OCI-LY7 (cell line): ENCODE data around the gene SLC37A1. TPM values are rescaled to one million over a fixed set of nuclear protein-coding genes. Genes with fewer than 3 reads are reported as not detected.
A peak's percentile ranks its signal among the peaks of the same experiment; 100 is the strongest.

Experiments used
- BruUV-seq: library from RNA; stranded (reverse); fragments of 400-500 nt; replicated peaks from 2 replicates; lab custom pipeline; 2021; lab: Mats Ljungman, UMichigan
- CTCF ChIA-PET: fragments of 300-600 bp; sonication (Branson Sonifier 250); formaldehyde crosslinking; loops from one replicate; lab custom pipeline; 2022; ENCODE audit warnings: antibody characterized with exemption; ENCODE audit not compliant: unreplicated experiment; lab: Charles Lee
- POLR2A ChIA-PET: fragments of 300-600 bp; sonication (Branson Sonifier 250); formaldehyde crosslinking; loops from one replicate; lab custom pipeline; 2022; ENCODE audit warnings: antibody characterized with exemption; lab: Charles Lee
- DNase-seq: peaks from one replicate; pipeline ENCODE4 v3.0.0-alpha.2; 2015; ENCODE audit warnings: low spot score
- H2AFZ ChIP-seq: fragments of 200-600 bp; sonication (generic), shearing (Covaris generic); 2 replicates; pipeline ENCODE4 v1.6.1; 2014; ENCODE audit warnings: mild to moderate bottlenecking, antibody characterized with exemption, low read length, moderate library complexity
- H3K27ac ChIP-seq: fragments of 200-600 bp; sonication (generic); 2 replicates; pipeline ENCODE4 v1.5.1; 2014; ENCODE audit warnings: mixed run types, low read depth, mild to moderate bottlenecking, moderate library complexity, low read length, inconsistent platforms; ENCODE audit not compliant: poor library complexity, severe bottlenecking
- H3K36me3 ChIP-seq: fragments of 200-600 bp; sonication (generic); 2 replicates; pipeline ENCODE4 v1.6.1; 2014; ENCODE audit warnings: mild to moderate bottlenecking, antibody characterized with exemption, low read length, moderate library complexity, mixed read lengths; ENCODE audit not compliant: insufficient read depth
- H3K4me1 ChIP-seq: fragments of 200-600 bp; sonication (generic); 2 replicates; pipeline ENCODE4 v1.5.1; 2014; ENCODE audit warnings: mild to moderate bottlenecking, low read length; ENCODE audit not compliant: insufficient read depth, poor library complexity, severe bottlenecking
- H3K4me2 ChIP-seq: fragments of 200-600 bp; sonication (generic); 2 replicates; pipeline ENCODE4 v1.6.1; 2014; ENCODE audit warnings: mild to moderate bottlenecking, low read length
- H3K4me3 ChIP-seq: fragments of 200-600 bp; sonication (generic); 2 replicates; pipeline ENCODE4 v1.5.1; 2014; ENCODE audit warnings: mild to moderate bottlenecking, low read depth, low read length; ENCODE audit not compliant: poor library complexity, severe bottlenecking
- H3K79me2 ChIP-seq: fragments of 200-600 bp; sonication (generic); 2 replicates; pipeline ENCODE4 v1.6.1; 2016; ENCODE audit warnings: low read depth, mild to moderate bottlenecking, low read length, moderate library complexity, mixed read lengths; ENCODE audit not compliant: insufficient read depth
- H3K9me2 ChIP-seq: fragments of 200-600 bp; sonication (generic); 2 replicates; pipeline ENCODE4 v1.6.1; 2016; ENCODE audit warnings: mild to moderate bottlenecking, low read length, mixed read lengths; ENCODE audit not compliant: insufficient read depth
- H3K9me3 ChIP-seq: fragments of 200-600 bp; sonication (generic); 2 replicates; pipeline ENCODE4 v1.6.1; 2014; ENCODE audit warnings: mild to moderate bottlenecking, mixed run types, low read length, mixed read lengths
- H4K20me1 ChIP-seq: fragments of 200-600 bp; sonication (generic); 2 replicates; pipeline ENCODE4 v1.6.1; 2014; ENCODE audit warnings: mild to moderate bottlenecking, antibody characterized with exemption, low read length, moderate library complexity, mixed read lengths; ENCODE audit not compliant: insufficient read depth
- CTCF ChIP-seq: fragments of 200-600 bp; sonication (generic); conservative IDR thresholded peaks from 2 replicates; pipeline ENCODE4 v1.5.1; 2014; ENCODE audit warnings: mild to moderate bottlenecking, antibody characterized with exemption, low read length, moderate library complexity, mixed read lengths
- EZH2phosphoT487 ChIP-seq: fragments of 200-600 bp; sonication (generic); IDR thresholded peaks from 2 replicates; pipeline ENCODE4 v1.6.1; 2018; ENCODE audit warnings: low read depth, borderline replicate concordance, mild to moderate bottlenecking, mixed run types, antibody characterized with exemption, low read length, moderate library complexity, mixed read lengths
- intact Hi-C: fragments of 100-400 bp; cut with micrococcal nuclease; formaldehyde crosslinking; loops from one replicate; pipeline ENCODE4 v1.10.0; 2022; ENCODE audit not compliant: unreplicated experiment
- total RNA-seq, 2 experiments: library from RNA; depleted of rRNA in 1 of 2; stranded (reverse); fragments of >200 nt in 1 of 2; shearing (Covaris generic) in 1 of 2; gene quantifications; 2 replicates each; pipeline ENCODE4 v1.2.3, GENCODE V29; 2014 to 2022

SLC37A1 gene
- total RNA-seq, 2 experiments from 2014 or later = 22.5 to 27.6 TPM

GRCh38 chr21:42586406-42586805 is 72.8 kb downstream of the SLC37A1 start:
- no peaks in the 10 kb centered on the region for H4K20me1 ChIP-seq
- H3K27ac ChIP-seq = no peak overlapping the region
- H3K79me2 ChIP-seq = no peaks in the 10 kb centered on the region
- no TSS peak for BruUV-seq
- CTCF ChIA-PET = no interaction called here
- intact Hi-C loops = no loop called here
- no peak for TF ChIP-seq EZH2phosphoT487
- no peak for TF ChIP-seq CTCF
- no peaks in the 10 kb centered on the region for H3K36me3 ChIP-seq
- no peak for DNase-seq
- no peak overlapping the region for H3K4me3 ChIP-seq
- peaks cover 12% of the 10 kb centered on the region for H3K4me1 ChIP-seq
- H2AFZ ChIP-seq = no peak overlapping the region
- no peaks in the 10 kb centered on the region for H3K9me2 ChIP-seq
- POLR2A ChIA-PET = no interaction called here
- no peak overlapping the region for H3K4me2 ChIP-seq
- no peaks in the 10 kb centered on the region for H3K9me3 ChIP-seq

GRCh38 chr21:42587036-42587435 is 73.4 kb downstream of the SLC37A1 start:
- intact Hi-C loops = no loop called here
- no peak overlapping the region for H3K27ac ChIP-seq
- no peaks in the 10 kb centered on the region for H3K79me2 ChIP-seq
- H3K9me3 ChIP-seq = no peaks in the 10 kb centered on the region
- no peak overlapping the region for H2AFZ ChIP-seq
- peaks cover 18% of the 10 kb centered on the region for H3K4me1 ChIP-seq
- BruUV-seq = no TSS peak
- H4K20me1 ChIP-seq = no peaks in the 10 kb centered on the region
- POLR2A ChIA-PET = no interaction called here
- DNase-seq = no peak
- no peak overlapping the region for H3K4me3 ChIP-seq
- H3K36me3 ChIP-seq = no peaks in the 10 kb centered on the region
- H3K9me2 ChIP-seq = no peaks in the 10 kb centered on the region
- CTCF ChIA-PET = no interaction called here
- H3K4me2 ChIP-seq = no peak overlapping the region
- TF ChIP-seq CTCF (no peak), EZH2phosphoT487 (no peak)

- intact Hi-C loops = loop anchor here (5.0 to 10.0 kb wide), 4 partner anchors 67 to 242 kb away; no protein-coding TSS in a partner anchor
- Histone ChIP-seq H3K9me3 (no peaks in the 10 kb centered on the region), H3K36me3 (no peaks in the 10 kb centered on the region), H3K4me2 (peak overlapping the region; percentile 44), H3K4me1 (peaks cover 23% of the 10 kb centered on the region), H3K79me2 (no peaks in the 10 kb centered on the region), H3K4me3 (no peak overlapping the region), H2AFZ (peak overlapping the region; percentile 90), H3K9me2 (no peaks in the 10 kb centered on the region), H4K20me1 (no peaks in the 10 kb centered on the region), H3K27ac (peak overlapping the region; percentile 49)
- BruUV-seq = no TSS peak
- no peak for TF ChIP-seq CTCF
- no peak for TF ChIP-seq EZH2phosphoT487
- DNase-seq = peak; percentile 73
- CTCF ChIA-PET = no interaction called here
- POLR2A ChIA-PET = no interaction called here
Observed at GRCh38 chr21:42590431-42591131, 76.9 kb downstream of the SLC37A1 start.
